Memory B cell (primary cell): Measurements from ENCODE around the gene CLEC2D.
"Not testable (repeated sequence)": the region's sequence is repeated elsewhere in the genome, so short reads cannot be mapped to it uniquely, and the experiment has no call there.

Experiments
- ATAC-seq: fragments of 150-1000 bp; cut with Tn5 transposase; 2 replicates; pipeline ENCODE4 v1.10.0; 2021; ENCODE audit warnings: low read depth, mild to moderate bottlenecking, moderate library complexity
- DNase-seq, 2 donors: peaks; one replicate each; pipeline ENCODE4 v3.0.0; 2022; ENCODE audit warnings: low spot score in 2 of 2
- H3K27ac Mint-ChIP-seq: one replicate; pipeline ENCODE4 v1.8.0; 2022; ENCODE audit warnings: mild to moderate bottlenecking, moderate library complexity, mixed read lengths
- H3K27me3 Mint-ChIP-seq: one replicate; pipeline ENCODE4 v1.8.0; 2022; ENCODE audit warnings: mixed read lengths
- H3K36me3 Mint-ChIP-seq: one replicate; pipeline ENCODE4 v1.8.0; 2022; ENCODE audit warnings: mild to moderate bottlenecking, mixed read lengths
- H3K4me1 Mint-ChIP-seq: one replicate; pipeline ENCODE4 v1.8.0; 2022; ENCODE audit warnings: mixed read lengths
- H3K4me3 Mint-ChIP-seq: one replicate; pipeline ENCODE4 v1.8.0; 2022; ENCODE audit warnings: mild to moderate bottlenecking, moderate library complexity, mixed read lengths
- H3K9me3 Mint-ChIP-seq: one replicate; pipeline ENCODE4 v1.8.0; 2022; ENCODE audit warnings: mixed read lengths

The CLEC2D gene

DNA sequence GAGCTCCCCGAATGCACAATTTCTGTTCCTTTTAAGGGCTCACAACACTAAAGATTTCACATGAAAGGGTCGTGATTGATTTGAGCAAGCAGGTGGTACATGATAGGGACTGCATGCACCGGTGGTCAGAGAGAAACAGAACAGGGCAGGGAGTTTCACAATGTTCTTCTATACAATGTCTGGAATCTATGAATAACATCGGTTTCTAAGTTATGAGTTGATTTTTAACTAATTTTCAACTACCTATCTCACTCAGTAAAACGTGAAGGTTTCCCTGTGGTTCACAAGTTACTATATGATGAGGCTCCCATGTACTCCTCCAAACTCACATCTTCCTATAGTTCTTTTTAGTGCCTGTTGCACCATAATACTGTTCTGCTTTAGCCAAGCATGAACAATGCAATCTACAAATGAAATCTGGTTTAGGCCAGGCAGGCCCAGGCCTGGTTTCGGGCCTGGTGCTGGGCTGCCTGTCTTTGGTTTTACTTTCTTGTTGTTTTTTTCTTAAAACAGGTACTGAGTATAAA is 43.6 kb downstream of the CLEC2D start:
- H3K27ac Mint-ChIP-seq: peak overlapping the region; percentile 92
- ATAC-seq: peak; percentile 74
- H3K9me3 Mint-ChIP-seq, H3K27me3 Mint-ChIP-seq, DNase-seq: not testable (repeated sequence)
- H3K36me3 Mint-ChIP-seq: peaks cover 12% of the 10 kb centered on the region
- peak overlapping the region; percentile 22 for H3K4me3 Mint-ChIP-seq
- H3K4me1 Mint-ChIP-seq: peaks cover 71% of the 10 kb centered on the region

DNA sequence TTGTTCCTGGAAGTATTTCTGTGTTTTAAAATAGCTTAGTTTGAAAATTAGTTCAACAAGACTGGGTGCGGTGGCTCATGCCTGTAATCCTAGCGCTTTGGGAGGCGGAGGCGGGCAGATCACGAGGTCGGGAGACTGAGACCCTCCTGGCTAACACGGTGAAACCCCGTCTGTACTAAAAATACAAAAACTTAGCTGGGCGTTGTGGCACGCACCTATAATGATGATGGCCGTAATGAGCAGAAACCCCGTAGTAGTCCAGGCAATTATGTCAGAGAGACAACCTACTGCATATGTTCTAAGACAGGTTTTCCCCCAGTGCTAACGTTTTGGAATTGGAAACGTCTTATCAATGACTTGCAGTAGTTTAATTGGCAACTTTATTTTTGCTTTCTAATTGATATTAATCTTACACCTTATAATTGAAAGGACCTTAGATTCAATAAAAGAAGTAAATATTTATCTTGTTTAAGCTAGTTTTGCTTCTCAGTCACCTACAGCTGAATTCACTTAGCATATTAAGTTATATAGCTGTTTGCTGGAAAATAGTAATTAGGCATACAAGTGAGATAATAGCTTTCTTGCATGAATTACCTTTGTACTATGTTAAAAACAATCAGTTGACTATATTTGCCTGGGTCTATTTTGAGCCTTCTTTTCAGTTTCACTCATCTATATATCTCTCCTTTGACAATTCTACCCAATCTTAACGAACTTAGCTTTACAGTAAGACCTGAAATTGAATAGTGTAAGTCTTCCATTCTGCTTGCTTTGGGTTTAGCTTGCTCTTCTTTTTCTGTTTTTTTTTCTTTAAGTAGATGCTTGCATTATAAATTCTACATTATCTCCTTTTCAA is 47.8 kb downstream of the CLEC2D start:
- Mint-ChIP-seq H3K4me1 (peaks cover 67% of the 10 kb centered on the region), H3K9me3 (peaks cover 8% of the 10 kb centered on the region), H3K27ac (peak overlapping the region; percentile 92), H3K27me3 (no peaks in the 10 kb centered on the region), H3K36me3 (peaks cover 32% of the 10 kb centered on the region), H3K4me3 (peak overlapping the region; percentile 74)
- ATAC-seq (peak; percentile 25), DNase-seq (no peak)

- Mint-ChIP-seq H3K4me1 (peaks cover 66% of the 10 kb centered on the region), H3K36me3 (peaks cover 35% of the 10 kb centered on the region), H3K27ac (peak overlapping the region; percentile 92), H3K9me3 (peaks cover 8% of the 10 kb centered on the region), H3K27me3 (no peaks in the 10 kb centered on the region), H3K4me3 (peak overlapping the region; percentile 67)
- DNase-seq (no peak), ATAC-seq (no peak)
These were observed 49.5 kb downstream of the CLEC2D start for GRCh38 chr12:9718968-9719367.

GRCh38 chr12:9719790-9720189 is 50.3 kb downstream of the CLEC2D start:
- peak overlapping the region; percentile 48 for H3K4me3 Mint-ChIP-seq
- ATAC-seq: no peak

GRCh38 chr12:9721394-9722092 is 52.0 kb downstream of the CLEC2D start:
- Mint-ChIP-seq H3K9me3 (no peaks in the 10 kb centered on the region), H3K4me3 (peak overlapping the region; percentile 70), H3K27ac (peak overlapping the region; percentile 92), H3K27me3 (no peaks in the 10 kb centered on the region), H3K36me3 (peaks cover 27% of the 10 kb centered on the region), H3K4me1 (peaks cover 55% of the 10 kb centered on the region)
- ATAC-seq: peak; percentile 89
- peak in 1 of 2 donors; percentile 70 for DNase-seq

More at GRCh38 chr12:9719790-9720189, 50.3 kb downstream of the CLEC2D start:
- Mint-ChIP-seq H3K27ac (peak overlapping the region; percentile 92), H3K27me3 (no peaks in the 10 kb centered on the region), H3K4me1 (peaks cover 64% of the 10 kb centered on the region), H3K36me3 (peaks cover 38% of the 10 kb centered on the region), H3K9me3 (peaks cover 8% of the 10 kb centered on the region)
- DNase-seq: no peak

DNA sequence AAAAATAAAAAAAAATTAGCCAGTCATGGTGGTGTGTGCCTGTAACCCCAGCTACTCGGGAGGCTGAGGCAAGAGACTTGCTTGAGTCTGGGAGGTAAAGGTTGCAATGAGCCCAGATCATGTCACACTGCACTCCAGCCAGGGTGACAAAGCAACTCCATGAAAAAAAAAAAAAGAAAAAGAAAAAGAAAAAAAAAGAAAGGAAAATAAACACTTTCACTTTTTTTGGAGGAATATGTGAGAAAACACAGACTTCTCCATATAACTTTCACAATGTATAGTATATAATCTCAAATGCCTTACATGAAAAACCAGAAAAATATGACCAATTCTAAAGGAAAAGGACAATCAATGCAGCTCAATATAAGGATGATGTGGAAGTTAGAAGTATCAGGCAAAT is 54.5 kb downstream of the CLEC2D start:
- H3K4me3 Mint-ChIP-seq: peak overlapping the region; percentile 71

GRCh38 chr12:9725213-9725870 is 55.8 kb downstream of the CLEC2D start:
- H3K4me3 Mint-ChIP-seq: peak overlapping the region; percentile 77
- peaks cover 37% of the 10 kb centered on the region for H3K4me1 Mint-ChIP-seq
- no peaks in the 10 kb centered on the region for H3K9me3 Mint-ChIP-seq
- peaks cover 21% of the 10 kb centered on the region for H3K36me3 Mint-ChIP-seq
- DNase-seq: no peak
- no peak for ATAC-seq
- H3K27ac Mint-ChIP-seq: peak overlapping the region; percentile 92
- H3K27me3 Mint-ChIP-seq: no peaks in the 10 kb centered on the region

More for the DNA sequence above, 54.5 kb downstream of the CLEC2D start:
- H3K36me3 Mint-ChIP-seq: peaks cover 26% of the 10 kb centered on the region
- H3K27me3 Mint-ChIP-seq: no peaks in the 10 kb centered on the region
- no peaks in the 10 kb centered on the region for H3K9me3 Mint-ChIP-seq
- peak overlapping the region; percentile 92 for H3K27ac Mint-ChIP-seq
- DNase-seq (no peak), ATAC-seq (no peak)
- H3K4me1 Mint-ChIP-seq: peaks cover 42% of the 10 kb centered on the region

GRCh38 chr12:9727813-9728212 is 58.3 kb downstream of the CLEC2D start:
- ATAC-seq (no peak), DNase-seq (no peak)
- Mint-ChIP-seq H3K4me3 (peak overlapping the region; percentile 79), H3K4me1 (peaks cover 25% of the 10 kb centered on the region), H3K27ac (peak overlapping the region; percentile 92), H3K9me3 (no peaks in the 10 kb centered on the region), H3K36me3 (peaks cover 12% of the 10 kb centered on the region), H3K27me3 (no peaks in the 10 kb centered on the region)

DNA sequence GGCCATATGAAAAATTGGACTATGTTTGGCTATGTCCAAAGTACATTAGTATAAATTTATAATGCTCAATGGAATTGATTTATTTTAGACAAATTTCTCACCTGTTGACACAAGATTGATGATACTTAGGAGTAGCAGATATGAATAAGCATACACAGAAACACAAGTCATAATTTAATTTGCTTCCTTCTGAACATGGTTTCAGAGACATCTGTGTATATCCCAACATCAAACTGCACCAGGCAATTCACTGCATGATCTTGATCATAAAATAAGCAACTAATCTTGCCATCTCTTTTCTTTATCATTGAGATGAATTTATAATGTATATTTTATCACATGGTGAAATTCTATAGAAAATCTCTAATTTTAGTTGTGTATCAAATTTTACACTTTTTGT is 59.6 kb downstream of the CLEC2D start:
- ATAC-seq: no peak
- H3K4me3 Mint-ChIP-seq: peak overlapping the region; percentile 83
- peaks cover 26% of the 10 kb centered on the region for H3K4me1 Mint-ChIP-seq
- no peaks in the 10 kb centered on the region for H3K9me3 Mint-ChIP-seq
- peak overlapping the region; percentile 99 for H3K27ac Mint-ChIP-seq
- H3K36me3 Mint-ChIP-seq: peaks cover 8% of the 10 kb centered on the region
- no peaks in the 10 kb centered on the region for H3K27me3 Mint-ChIP-seq
- no peak for DNase-seq

- peak; percentile 22 for ATAC-seq
- H3K4me3 Mint-ChIP-seq: peak overlapping the region; percentile 83
- H3K27me3 Mint-ChIP-seq: no peaks in the 10 kb centered on the region
- DNase-seq: no peak
- H3K27ac Mint-ChIP-seq: peak overlapping the region; percentile 99
- peaks cover 24% of the 10 kb centered on the region for H3K4me1 Mint-ChIP-seq
- H3K9me3 Mint-ChIP-seq: no peaks in the 10 kb centered on the region
- H3K36me3 Mint-ChIP-seq: peaks cover 6% of the 10 kb centered on the region
These were observed 60.5 kb downstream of the CLEC2D start for GRCh38 chr12:9730011-9730410.

DNA sequence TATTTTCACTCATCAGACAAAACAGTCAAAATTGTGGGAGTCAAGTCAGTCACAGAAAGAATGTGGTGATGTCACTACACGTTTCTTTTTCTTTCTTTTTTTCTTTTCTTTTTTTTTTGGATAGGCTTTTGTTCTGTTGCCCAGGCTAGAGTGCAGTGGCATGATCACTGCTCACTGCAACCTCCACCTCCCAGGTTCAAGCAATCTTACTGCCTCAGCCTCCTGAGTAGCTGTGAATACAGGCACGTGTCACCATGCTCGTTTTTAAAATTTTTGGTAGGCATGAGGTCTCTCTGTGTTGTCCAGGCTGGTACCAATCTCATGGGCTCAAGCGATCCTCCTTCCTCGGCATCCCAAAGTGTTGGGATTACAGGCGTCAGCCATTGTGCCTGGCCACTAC is 61.1 kb downstream of the CLEC2D start:
- Mint-ChIP-seq H3K4me3 (peak overlapping the region; percentile 94), H3K36me3 (peaks cover 6% of the 10 kb centered on the region), H3K4me1 (peaks cover 25% of the 10 kb centered on the region), H3K27me3 (no peaks in the 10 kb centered on the region), H3K27ac (peak overlapping the region; percentile 99), H3K9me3 (no peaks in the 10 kb centered on the region)
- ATAC-seq: no peak
- DNase-seq: no peak

GRCh38 chr12:9731393-9731792 is 61.9 kb downstream of the CLEC2D start:
- DNase-seq: no peak
- no peaks in the 10 kb centered on the region for H3K9me3 Mint-ChIP-seq
- H3K4me3 Mint-ChIP-seq: peak overlapping the region; percentile 94
- peak overlapping the region; percentile 99 for H3K27ac Mint-ChIP-seq
- no peaks in the 10 kb centered on the region for H3K27me3 Mint-ChIP-seq
- peaks cover 24% of the 10 kb centered on the region for H3K4me1 Mint-ChIP-seq
- ATAC-seq: peak; percentile 23
- H3K36me3 Mint-ChIP-seq: peaks cover 6% of the 10 kb centered on the region

- Mint-ChIP-seq H3K9me3 (no peaks in the 10 kb centered on the region), H3K27ac (peak overlapping the region; percentile 99), H3K4me1 (peaks cover 27% of the 10 kb centered on the region), H3K4me3 (peak overlapping the region; percentile 94), H3K27me3 (no peaks in the 10 kb centered on the region), H3K36me3 (peaks cover 6% of the 10 kb centered on the region)
- ATAC-seq: peak; percentile 72
- no peak for DNase-seq
These were observed 62.3 kb downstream of the CLEC2D start for GRCh38 chr12:9731797-9732196.
